Activated naive CD4-positive, alpha-beta T cell treated with anti-CD3 and anti-CD28 coated beads for 36 hours (primary cell): ENCODE results near the gene PCDHGC4. TPM values are rescaled to one million over a fixed set of nuclear protein-coding genes. Genes with fewer than 3 reads are reported as not detected.

Experiments
- CTCF ChIA-PET: fragments of 350-600 bp; sonication (Branson Sonifier 250); formaldehyde crosslinking; loops from one replicate; lab custom pipeline; 2021; ENCODE audit warnings: antibody characterized with exemption; lab: Charles Lee
- DNase-seq: peaks from one replicate; pipeline ENCODE4 v3.0.0-alpha.2; 2020
- H3K27ac Mint-ChIP-seq: one replicate; pipeline ENCODE4 v1.8.0; 2021; ENCODE audit warnings: mild to moderate bottlenecking, mixed read lengths
- H3K27me3 Mint-ChIP-seq: one replicate; pipeline ENCODE4 v1.8.0; 2021; ENCODE audit warnings: low read depth, mixed read lengths
- H3K36me3 Mint-ChIP-seq: one replicate; pipeline ENCODE4 v1.8.0; 2021; ENCODE audit warnings: low read depth, mixed read lengths
- H3K4me1 Mint-ChIP-seq: one replicate; pipeline ENCODE4 v1.8.0; 2021; ENCODE audit warnings: low read depth, mixed read lengths
- H3K4me3 Mint-ChIP-seq: one replicate; pipeline ENCODE4 v1.8.0; 2021; ENCODE audit warnings: mild to moderate bottlenecking, moderate library complexity, mixed read lengths
- H3K9me3 Mint-ChIP-seq: one replicate; pipeline ENCODE4 v1.8.0; 2021; ENCODE audit warnings: mixed read lengths
- intact Hi-C: fragments of 100-400 bp; cut with micrococcal nuclease; formaldehyde crosslinking; loops from one replicate; pipeline ENCODE4 v1.15.1; 2023
- total RNA-seq, 2 experiments: library from RNA; stranded (reverse); gene quantifications; one replicate each; pipeline ENCODE4 v1.2.3, GENCODE V29; 2021

PCDHGC4 gene
- total RNA-seq, 2 experiments from 2014 or later = not detected

- CTCF ChIA-PET = interaction anchor here (0.5 to 1.9 kb wide), 10 partner anchors 11 to 188 kb away, joined by 3 to 7 read pairs (median 4); partner anchors contain the start of genes HDAC3, PCDHGA10, PCDHGA12 and RELL2
- Mint-ChIP-seq H3K36me3 (no peaks in the 10 kb centered on the region), H3K4me1 (peaks cover 5% of the 10 kb centered on the region), H3K27me3 (no peaks in the 10 kb centered on the region), H3K4me3 (no peak overlapping the region), H3K9me3 (no peaks in the 10 kb centered on the region), H3K27ac (no peak overlapping the region)
- DNase-seq = no peak
- intact Hi-C loops = no loop called here
Measured at GRCh38 chr5:141507387-141508091, 22.7 kb downstream of the PCDHGC4 start.

GRCh38 chr5:141508440-141508797 lies 23.6 kb downstream of the PCDHGC4 start:
- no peak overlapping the region for H3K27ac Mint-ChIP-seq
- H3K9me3 Mint-ChIP-seq = no peaks in the 10 kb centered on the region
- CTCF ChIA-PET = interaction anchor here (0.6 to 1.9 kb wide), 6 partner anchors 14 to 128 kb away, joined by 3 to 6 read pairs (median 3); partner anchors contain the start of genes HDAC3, PCDHGA12, PCDHGC5 and RELL2
- intact Hi-C loops = no loop called here
- DNase-seq = no peak
- H3K4me1 Mint-ChIP-seq = peaks cover 13% of the 10 kb centered on the region
- H3K4me3 Mint-ChIP-seq = no peak overlapping the region
- no peaks in the 10 kb centered on the region for H3K27me3 Mint-ChIP-seq
- no peaks in the 10 kb centered on the region for H3K36me3 Mint-ChIP-seq

- Mint-ChIP-seq H3K27ac (no peak overlapping the region), H3K9me3 (no peaks in the 10 kb centered on the region), H3K27me3 (no peaks in the 10 kb centered on the region), H3K36me3 (no peaks in the 10 kb centered on the region), H3K4me3 (no peak overlapping the region), H3K4me1 (peaks cover 19% of the 10 kb centered on the region)
- intact Hi-C loops = no loop called here
- DNase-seq = no peak
- CTCF ChIA-PET = interaction anchor here (0.7 to 8.9 kb wide), 6 partner anchors 13 to 79 kb away, joined by 3 to 96 read pairs (median 5); partner anchors contain the start of genes PCDHGA12 and PCDHGC5
Measured at GRCh38 chr5:141508798-141509611, 24.2 kb downstream of the PCDHGC4 start.

DNA sequence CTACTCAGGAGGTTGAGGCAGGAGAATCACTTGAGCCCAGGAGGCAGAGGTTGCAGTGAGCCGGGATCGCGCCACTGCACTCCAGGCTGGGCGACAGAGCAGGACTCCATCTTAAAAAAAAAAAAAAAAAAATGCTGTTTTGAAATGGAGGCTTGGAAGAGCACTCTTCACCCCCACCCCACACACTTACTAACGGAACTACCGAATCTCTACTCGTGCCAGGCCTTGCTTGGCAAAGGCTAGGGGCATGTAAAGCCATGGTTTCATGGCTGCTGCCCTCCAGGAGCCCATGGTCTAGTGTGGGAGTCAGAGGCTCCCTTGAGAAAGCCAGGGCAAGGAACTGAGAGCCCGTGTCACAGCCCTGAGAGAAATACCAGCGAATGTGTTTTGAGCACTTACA lies 25.3 kb downstream of the PCDHGC4 start:
- intact Hi-C loops = no loop called here
- no peaks in the 10 kb centered on the region for H3K9me3 Mint-ChIP-seq
- peaks cover 31% of the 10 kb centered on the region for H3K4me1 Mint-ChIP-seq
- no peaks in the 10 kb centered on the region for H3K36me3 Mint-ChIP-seq
- no peak for DNase-seq
- no peaks in the 10 kb centered on the region for H3K27me3 Mint-ChIP-seq
- CTCF ChIA-PET = interaction anchor here (0.7 to 8.9 kb wide), 6 partner anchors 13 to 80 kb away, joined by 3 to 96 read pairs (median 6); partner anchors contain the start of genes PCDHGA12 and PCDHGC3
- no peak overlapping the region for H3K4me3 Mint-ChIP-seq
- H3K27ac Mint-ChIP-seq = no peak overlapping the region

GRCh38 chr5:141510850-141511601 lies 26.2 kb downstream of the PCDHGC4 start:
- H3K27ac Mint-ChIP-seq = no peak overlapping the region
- peaks cover 2% of the 10 kb centered on the region for H3K36me3 Mint-ChIP-seq
- intact Hi-C loops = no loop called here
- H3K27me3 Mint-ChIP-seq = no peaks in the 10 kb centered on the region
- CTCF ChIA-PET = interaction anchor here (0.8 to 8.9 kb wide), 10 partner anchors 11 to 186 kb away, joined by 3 to 96 read pairs (median 6); partner anchors contain the start of genes PCDHGA10, PCDHGB7 and PCDHGC3
- H3K9me3 Mint-ChIP-seq = no peaks in the 10 kb centered on the region
- H3K4me3 Mint-ChIP-seq = no peak overlapping the region
- peaks cover 33% of the 10 kb centered on the region for H3K4me1 Mint-ChIP-seq
- DNase-seq = no peak

GRCh38 chr5:141511771-141512325 lies 27.0 kb downstream of the PCDHGC4 start:
- Mint-ChIP-seq H3K4me1 (peaks cover 33% of the 10 kb centered on the region), H3K4me3 (no peak overlapping the region), H3K27ac (no peak overlapping the region), H3K36me3 (peaks cover 2% of the 10 kb centered on the region), H3K9me3 (no peaks in the 10 kb centered on the region), H3K27me3 (no peaks in the 10 kb centered on the region)
- intact Hi-C loops = loop anchor here (1.0 to 2.0 kb wide), 7 partner anchors 20 to 192 kb away; partner anchors contain the start of genes HDAC3, PCDHGA10, PCDHGA11 and PCDHGA12
- DNase-seq = no peak
- CTCF ChIA-PET = interaction anchor here (0.6 to 8.9 kb wide), 19 partner anchors 9 to 316 kb away, joined by 3 to 96 read pairs (median 6); partner anchors contain the start of genes PCDHGA10, PCDHGA11, PCDHGA12 and PCDHGB3

DNA sequence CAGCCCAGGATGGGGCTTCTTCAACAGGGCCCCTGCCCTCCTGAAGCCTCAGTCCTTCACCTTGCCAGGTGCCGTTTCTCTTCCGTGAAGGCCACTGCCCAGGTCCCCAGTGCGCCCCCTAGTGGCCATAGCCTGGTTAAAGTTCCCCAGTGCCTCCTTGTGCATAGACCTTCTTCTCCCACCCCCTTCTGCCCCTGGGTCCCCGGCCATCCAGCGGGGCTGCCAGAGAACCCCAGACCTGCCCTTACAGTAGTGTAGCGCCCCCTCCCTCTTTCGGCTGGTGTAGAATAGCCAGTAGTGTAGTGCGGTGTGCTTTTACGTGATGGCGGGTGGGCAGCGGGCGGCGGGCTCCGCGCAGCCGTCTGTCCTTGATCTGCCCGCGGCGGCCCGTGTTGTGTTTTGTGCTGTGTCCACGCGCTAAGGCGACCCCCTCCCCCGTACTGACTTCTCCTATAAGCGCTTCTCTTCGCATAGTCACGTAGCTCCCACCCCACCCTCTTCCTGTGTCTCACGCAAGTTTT lies 27.6 kb downstream of the PCDHGC4 start:
- H3K4me3 Mint-ChIP-seq = peak overlapping the region; percentile 73
- no peaks in the 10 kb centered on the region for H3K27me3 Mint-ChIP-seq
- H3K36me3 Mint-ChIP-seq = peaks cover 2% of the 10 kb centered on the region
- H3K9me3 Mint-ChIP-seq = no peaks in the 10 kb centered on the region
- peaks cover 33% of the 10 kb centered on the region for H3K4me1 Mint-ChIP-seq
- DNase-seq = peak; percentile 92
- intact Hi-C loops = loop anchor here (1.0 to 2.0 kb wide), 7 partner anchors 20 to 192 kb away; partner anchors contain the start of genes HDAC3, PCDHGA10, PCDHGA11 and PCDHGA12
- CTCF ChIA-PET = interaction anchor here (0.5 to 8.9 kb wide), 36 partner anchors 11 to 692 kb away, joined by 3 to 96 read pairs (median 5); partner anchors contain the start of genes HDAC3, PCDHGA10, PCDHGA11 and PCDHGA12
- H3K27ac Mint-ChIP-seq = no peak overlapping the region

DNA sequence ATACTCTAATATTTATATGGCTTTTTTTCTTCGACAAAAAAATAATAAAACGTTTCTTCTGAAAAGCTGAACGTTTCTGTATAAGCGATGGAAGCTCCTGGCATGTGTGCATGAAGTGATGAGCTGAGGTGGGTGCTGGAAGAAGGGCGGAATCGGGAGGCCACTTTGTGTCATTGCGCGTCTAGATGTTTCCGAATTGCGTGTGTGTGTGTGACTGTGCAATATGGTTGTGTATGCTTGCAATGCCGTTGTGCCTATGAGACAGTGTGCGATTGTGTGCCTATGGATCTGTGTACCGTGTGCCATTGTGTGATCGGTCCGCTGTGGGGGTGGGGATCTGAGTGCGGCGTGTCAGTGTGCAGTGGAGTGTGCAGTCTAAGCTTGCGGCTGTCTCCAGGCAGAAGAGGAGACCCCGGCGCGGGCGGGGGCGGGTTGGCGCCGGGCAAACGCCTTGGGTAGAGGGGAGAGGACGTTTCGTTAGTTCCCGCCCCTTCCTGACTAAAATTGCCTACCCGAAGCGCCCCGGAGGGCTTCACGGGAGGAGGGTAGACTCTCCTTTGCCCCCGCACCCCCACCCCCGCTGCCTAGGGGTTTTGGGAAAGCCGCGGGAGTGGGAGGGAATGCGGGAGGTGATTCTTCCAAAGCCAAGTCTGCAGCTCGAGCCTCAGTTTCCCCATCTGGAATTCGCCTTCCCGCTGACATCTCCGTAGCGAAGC lies 28.2 kb downstream of the PCDHGC4 start:
- peak; percentile 61 for DNase-seq
- Mint-ChIP-seq H3K9me3 (no peaks in the 10 kb centered on the region), H3K27ac (peak overlapping the region; percentile 41), H3K27me3 (no peaks in the 10 kb centered on the region), H3K4me3 (peak overlapping the region; percentile 73), H3K4me1 (peaks cover 33% of the 10 kb centered on the region), H3K36me3 (peaks cover 3% of the 10 kb centered on the region)
- CTCF ChIA-PET = interaction anchor here (0.5 to 8.9 kb wide), 34 partner anchors 10 to 693 kb away, joined by 3 to 96 read pairs (median 5); partner anchors contain the start of genes HDAC3, PCDHGA10, PCDHGA11 and PCDHGA12
- intact Hi-C loops = loop anchor here (1.0 to 2.0 kb wide), 9 partner anchors 8 to 193 kb away; partner anchors contain the start of genes HDAC3, PCDHGA10, PCDHGA11 and PCDHGA12

- CTCF ChIA-PET = interaction anchor here (0.8 to 8.9 kb wide), 22 partner anchors 10 to 194 kb away, joined by 3 to 96 read pairs (median 6); partner anchors contain the start of genes HDAC3, PCDHGA10, PCDHGA11 and PCDHGA12
- H3K27ac Mint-ChIP-seq = peak overlapping the region; percentile 54
- no peaks in the 10 kb centered on the region for H3K27me3 Mint-ChIP-seq
- DNase-seq = peak; percentile 69
- peaks cover 33% of the 10 kb centered on the region for H3K4me1 Mint-ChIP-seq
- intact Hi-C loops = loop anchor here (1.0 to 2.0 kb wide), 5 partner anchors 8 to 123 kb away; partner anchors contain the start of genes HDAC3, PCDHGA11, PCDHGC3 and RELL2
- H3K4me3 Mint-ChIP-seq = peak overlapping the region; percentile 73
- no peaks in the 10 kb centered on the region for H3K9me3 Mint-ChIP-seq
- H3K36me3 Mint-ChIP-seq = peaks cover 6% of the 10 kb centered on the region
Measured at GRCh38 chr5:141513627-141514329, 28.9 kb downstream of the PCDHGC4 start.
